H1 (cell line): ENCODE results near the gene NTN4. TPM values are rescaled to one million over a fixed set of nuclear protein-coding genes. Genes with fewer than 3 reads are reported as not detected.

Experiments
- EGR1 ChIP-seq: IDR thresholded peaks from 2 replicates; pipeline ENCODE4 v1.6.1; 2011; ENCODE audit warnings: low read depth, low read length, borderline replicate concordance
- PHF8 ChIP-seq: fragments of 200-600 bp; sonication (generic); conservative IDR thresholded peaks from 2 replicates; pipeline ENCODE4 v1.7.1; 2012; ENCODE audit warnings: low read depth, mild to moderate bottlenecking, inconsistent platforms, low read length, moderate library complexity
- RAD21 ChIP-seq, 2 experiments: IDR thresholded peaks in 1 of 2; conservative IDR thresholded peaks in 1 of 2; 2 replicates each; pipeline ENCODE4 v1.6.1; 2011; ENCODE audit warnings: low read depth in 2 of 2, low read length in 2 of 2, improper control_type of control experiment in 1 of 2, inconsistent platforms in 1 of 2, mild to moderate bottlenecking in 1 of 2, moderate library complexity in 1 of 2
- polyA plus RNA-seq, 7 experiments: library from polyadenylated mRNA; depleted of rRNA in 3 of 7; stranded (reverse) in 5 of 7; unstranded in 2 of 7; fragments of >200 nt in 5 of 7; fragments of 200-250 nt in 2 of 7; gene quantifications; 1 replicate in 5 of 7; 2 replicates in 1 of 7; 4 replicates in 1 of 7; pipeline versions ENCODE4 v1.2.1 to v1.2.3, GENCODE V29; 2011 to 2013; ENCODE audit warnings: missing spikeins in 2 of 7, mixed read lengths in 2 of 7
- total RNA-seq: library from RNA; stranded (reverse); fragmentation: NEBNext Ultra II Directional; extraction: Animal tissue kit (Norgen Biotek cat#: 25700); gene quantifications from 2 replicates; pipeline ENCODE4 v1.2.1, GENCODE V29; 2021

NTN4 gene
- total and polyA plus RNA-seq, 2 of the 8 experiments (the other 6 are each of a cell fraction or from before 2014, with no cell fraction given) = 0.74 to 1.3 TPM

DNA sequence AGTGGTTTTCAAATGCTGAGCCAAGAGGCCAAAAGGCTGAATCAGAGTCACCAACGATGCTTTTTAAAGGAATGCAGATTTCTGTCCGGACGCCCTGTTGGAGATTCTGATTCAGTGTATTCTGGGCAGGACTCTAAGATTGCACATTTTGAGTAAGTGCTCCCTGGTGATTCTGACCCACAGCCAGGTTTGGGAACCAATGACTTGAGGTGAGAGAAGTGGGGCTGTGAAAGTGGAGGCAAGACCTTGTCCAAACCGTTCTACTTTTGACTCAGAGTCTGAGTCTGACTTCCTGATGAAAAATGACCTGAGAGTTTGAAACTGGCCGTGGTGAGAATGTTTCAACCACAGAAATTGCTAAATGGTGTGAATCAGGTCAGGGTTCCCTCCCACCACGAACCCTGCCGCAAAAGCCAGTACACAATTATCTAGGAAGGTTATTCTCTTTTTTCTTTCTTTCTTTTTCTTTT is 90.2 kb downstream of the NTN4 start (continued):
- TF ChIP-seq PHF8 (no peak), EGR1 (no peak), RAD21 (IDR thresholded peaks at IDR 0.05 in 1 of 2, conservative IDR thresholded peaks at IDR 0.05 in 1 of 2; ENCODE audit: low read depth in 2 of 2, low read length in 2 of 2) (no peak)
